NB4 (cell line): ENCODE measurements around the gene TMEM217.

ENCODE experiments used
- CTCF ChIP-seq: IDR thresholded peaks from one replicate; pipeline ENCODE4 v1.5.1; 2012; ENCODE audit warnings: low read depth, low read length
- MAX ChIP-seq: IDR thresholded peaks from 2 replicates; pipeline ENCODE4 v1.6.1; 2011; ENCODE audit warnings: low read depth, low read length
- MYC ChIP-seq: IDR thresholded peaks from 2 replicates; pipeline ENCODE4 v1.6.1; 2011; ENCODE audit warnings: low read depth, low read length
- POLR2A ChIP-seq: IDR thresholded peaks from 2 replicates; pipeline ENCODE4 v1.6.1; 2011; ENCODE audit warnings: mild to moderate bottlenecking; ENCODE audit not compliant: insufficient read length; ENCODE audit errors: extremely low read depth

GRCh38 chr6:37262446-37263026 is 4.6 kb upstream of the TMEM217 start:
- TF ChIP-seq CTCF, result no peak
- TF ChIP-seq POLR2A, result no peak
- no peak for TF ChIP-seq MAX
- TF ChIP-seq MYC, result no peak
